T-helper 1 cell treated with Interleukin-12 subunit alpha and Interleukin-12 subunit beta and Interleukin-4 antibody, amounts not matched to agents 30 ng/mL and 1 ng/mL, for 36 hours (primary cell): ENCODE data around the gene KCNC4. TPM values are rescaled to one million over a fixed set of nuclear protein-coding genes. Genes with fewer than 3 reads are reported as not detected.

Experiments
- intact Hi-C: fragments of 100-400 bp; cut with micrococcal nuclease; formaldehyde crosslinking; loops from one replicate; pipeline ENCODE4 v1.15.1; 2024
- total RNA-seq: library from RNA; stranded (reverse); gene quantifications from 2 replicates; pipeline ENCODE4 v1.2.3, GENCODE V29; 2022

KCNC4 gene
- total RNA-seq, 1 donor from 2014 or later: 3.9 TPM

DNA sequence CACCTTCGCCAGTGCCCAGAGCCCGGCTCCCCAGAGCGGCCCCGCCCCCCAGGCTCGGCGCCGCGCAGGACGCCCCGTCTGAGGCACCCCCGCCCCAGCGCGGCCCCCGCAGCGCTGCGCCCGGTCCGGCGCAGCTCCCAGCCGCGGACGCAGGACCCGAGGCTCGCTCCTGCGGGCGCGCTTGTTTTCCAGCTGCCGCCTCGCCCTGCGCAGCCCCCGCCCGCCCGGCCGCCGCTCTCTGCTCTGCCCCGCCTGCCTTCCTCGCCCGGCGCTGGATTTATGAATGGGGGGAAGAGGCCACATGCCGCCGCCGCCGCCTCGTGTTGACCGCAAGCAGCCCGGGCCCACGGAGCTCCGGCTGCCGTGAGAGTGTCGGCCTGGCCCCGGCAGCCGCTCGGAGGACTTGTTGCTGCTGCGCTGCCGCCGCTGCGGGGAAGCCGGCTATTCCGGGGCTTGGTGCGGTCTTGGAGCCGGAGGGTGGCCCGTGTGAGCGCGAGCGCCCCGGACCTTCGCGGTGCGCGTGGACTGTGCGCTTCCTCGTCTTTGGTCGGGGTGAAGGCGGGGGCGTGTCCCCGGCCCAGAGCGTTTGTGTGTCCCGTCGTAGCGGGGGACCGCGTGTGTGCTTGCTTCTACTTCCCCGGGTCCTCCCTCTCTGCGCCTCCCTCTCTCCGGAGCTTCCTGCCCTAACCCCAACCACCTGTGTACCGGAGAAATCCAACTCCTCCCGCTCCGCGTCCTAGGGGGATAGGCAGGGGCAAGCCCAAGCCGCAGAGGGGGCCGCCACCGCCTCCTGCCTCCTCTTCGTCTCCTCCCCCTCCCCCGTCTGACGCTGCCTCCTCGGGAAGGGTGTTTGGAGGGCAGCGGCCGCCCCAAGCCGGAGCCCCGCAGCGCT, 736 bp downstream of the KCNC4 start:
- intact Hi-C loops: loop anchor here (1.0 to 2.0 kb wide), 7 partner anchors 26 to 784 kb away; partner anchors contain the start of genes GSTM3, LAMTOR5, PSMA5 and STRIP1

- intact Hi-C loops: loop anchor here (1.0 to 2.0 kb wide), 5 partner anchors 25 to 785 kb away; partner anchors contain the start of genes GSTM3, LAMTOR5 and PSMA5
Observed at GRCh38 chr1:110211496-110212168, 1.5 kb downstream of the KCNC4 start.

- intact Hi-C loops: no loop called here
Observed at GRCh38 chr1:110212169-110213142, 2.3 kb downstream of the KCNC4 start.

GRCh38 chr1:110213143-110213540, 3.0 kb downstream of the KCNC4 start:
- intact Hi-C loops: no loop called here

DNA sequence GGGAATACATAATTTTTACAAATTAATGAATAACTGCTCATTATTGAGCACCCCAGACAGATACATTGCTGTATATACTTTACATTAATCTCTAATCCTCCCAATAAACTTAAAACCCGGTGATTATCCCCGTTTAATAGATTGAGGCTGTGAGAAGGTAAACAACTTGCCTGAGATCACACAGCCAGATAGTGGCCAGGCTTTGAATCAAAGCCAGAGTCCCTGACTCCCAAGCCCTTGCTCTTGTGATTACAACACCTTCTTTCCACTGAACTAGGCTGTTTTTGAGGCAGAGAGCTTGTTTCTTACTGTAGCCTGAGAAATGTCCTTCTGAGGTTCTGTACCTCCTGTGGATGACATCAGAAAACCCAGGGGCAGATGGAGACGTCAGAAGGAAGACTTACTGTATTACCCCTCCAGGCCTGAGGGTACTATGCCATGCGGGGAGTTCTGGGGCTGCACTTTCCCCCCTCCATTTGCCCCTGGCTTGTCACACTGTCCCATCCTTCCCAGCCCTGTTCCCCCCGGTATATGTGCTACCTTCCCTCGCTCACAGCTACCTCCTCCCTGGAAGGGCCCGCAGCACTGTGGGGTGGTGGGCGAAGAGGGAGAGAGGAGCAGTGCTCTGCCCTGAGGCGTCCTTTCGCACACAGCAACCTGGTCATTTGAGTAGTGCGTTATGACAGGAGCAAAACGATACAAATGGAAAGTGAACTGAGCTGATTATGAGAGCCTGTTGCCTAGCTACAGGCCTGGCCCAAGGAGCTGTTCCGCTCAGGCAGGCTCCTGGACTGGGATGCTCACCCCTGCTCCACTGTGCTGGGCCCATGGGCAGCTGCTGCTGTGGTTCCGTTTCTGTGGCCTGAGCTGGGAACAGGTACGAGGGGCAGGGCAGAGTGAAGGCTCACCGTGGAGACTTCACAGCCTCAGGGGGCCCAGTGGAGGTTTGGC, 4.6 kb downstream of the KCNC4 start:
- intact Hi-C loops: no loop called here

DNA sequence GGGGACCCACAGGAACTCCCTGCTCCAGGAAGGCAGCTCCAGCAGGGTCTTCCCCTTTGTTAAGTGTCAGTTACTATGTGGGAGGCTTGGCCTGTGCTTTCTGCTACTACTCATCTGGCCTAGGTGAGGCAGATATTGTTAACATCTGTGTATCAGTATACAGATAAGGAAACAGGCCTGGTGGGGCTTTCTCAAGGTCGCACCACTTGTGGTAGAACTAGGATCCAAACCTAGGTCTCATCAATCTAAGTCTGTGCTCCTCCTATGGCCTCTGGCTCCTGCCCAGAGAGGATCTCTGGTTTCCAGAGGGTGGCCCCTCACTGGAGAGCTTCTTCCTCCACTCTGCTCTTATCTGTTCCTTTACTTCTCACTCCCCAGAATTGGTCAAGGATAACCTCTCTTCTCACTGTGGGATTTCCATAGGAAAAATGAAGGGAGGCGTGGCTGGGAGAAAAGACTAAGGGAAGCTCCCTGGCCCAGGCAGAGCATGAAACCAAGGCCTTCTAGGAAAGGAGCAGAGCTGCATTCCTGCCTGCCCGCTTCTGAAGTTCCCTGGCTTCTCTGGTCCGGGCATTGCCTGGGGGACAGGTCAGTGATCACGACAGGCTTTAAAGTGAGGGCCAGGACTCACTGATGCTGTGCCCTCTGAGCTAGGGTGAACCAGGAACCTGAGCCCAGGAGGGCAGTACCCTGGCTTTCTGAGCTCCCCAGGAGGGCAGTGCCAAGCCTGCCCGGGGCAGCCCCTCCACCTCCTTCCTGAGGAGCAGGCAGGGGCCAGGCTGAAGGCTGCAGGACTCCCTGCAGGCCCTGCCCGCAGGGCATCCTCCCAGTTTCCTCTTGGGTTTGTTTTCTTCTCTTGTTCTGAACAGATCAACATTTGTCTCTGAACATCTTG, 5.8 kb downstream of the KCNC4 start:
- intact Hi-C loops: no loop called here

- intact Hi-C loops: no loop called here
Observed at GRCh38 chr1:110216844-110217444, 6.8 kb downstream of the KCNC4 start.

- intact Hi-C loops: no loop called here
Observed at GRCh38 chr1:110218137-110218536, 8.0 kb downstream of the KCNC4 start.

GRCh38 chr1:110218739-110219138, 8.6 kb downstream of the KCNC4 start:
- intact Hi-C loops: no loop called here

GRCh38 chr1:110220324-110220723, 10.2 kb downstream of the KCNC4 start:
- intact Hi-C loops: no loop called here

DNA sequence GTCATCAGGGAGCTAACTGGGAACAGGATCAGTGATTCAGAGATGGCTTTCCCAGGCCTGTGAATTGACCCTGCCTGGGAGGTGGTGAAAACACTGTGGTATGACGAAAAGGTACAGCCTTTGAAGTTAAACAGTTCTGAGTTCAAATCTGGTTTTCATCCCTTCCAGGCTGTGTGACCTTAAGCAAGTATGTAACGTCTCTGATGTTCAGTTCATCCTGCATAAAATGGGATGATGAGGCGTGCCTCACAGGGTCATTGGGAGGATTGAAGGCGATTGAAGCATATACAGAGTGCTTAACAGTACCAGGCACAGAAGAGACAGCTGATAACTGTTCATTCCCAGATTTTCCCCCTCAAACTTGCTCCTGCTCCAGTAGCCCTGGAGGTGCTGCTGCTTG, 11.0 kb downstream of the KCNC4 start:
- intact Hi-C loops: no loop called here

DNA sequence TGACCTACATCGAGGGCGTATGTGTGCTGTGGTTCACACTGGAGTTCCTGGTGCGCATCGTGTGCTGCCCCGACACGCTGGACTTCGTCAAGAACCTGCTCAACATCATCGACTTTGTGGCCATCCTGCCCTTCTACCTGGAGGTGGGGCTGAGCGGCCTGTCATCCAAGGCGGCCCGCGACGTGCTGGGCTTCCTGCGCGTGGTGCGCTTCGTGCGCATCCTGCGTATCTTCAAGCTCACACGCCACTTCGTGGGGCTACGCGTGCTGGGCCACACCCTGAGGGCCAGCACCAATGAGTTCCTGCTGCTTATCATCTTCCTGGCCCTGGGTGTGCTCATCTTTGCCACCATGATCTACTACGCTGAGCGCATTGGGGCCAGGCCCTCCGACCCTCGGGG, 13.0 kb downstream of the KCNC4 start:
- intact Hi-C loops: no loop called here

- intact Hi-C loops: no loop called here
Observed at GRCh38 chr1:110223581-110223980, 13.5 kb downstream of the KCNC4 start.

GRCh38 chr1:110224240-110224995, 14.3 kb downstream of the KCNC4 start:
- intact Hi-C loops: no loop called here

- intact Hi-C loops: no loop called here
Observed at GRCh38 chr1:110225212-110225611, 15.1 kb downstream of the KCNC4 start.

GRCh38 chr1:110225756-110226404, 15.8 kb downstream of the KCNC4 start:
- intact Hi-C loops: no loop called here

DNA sequence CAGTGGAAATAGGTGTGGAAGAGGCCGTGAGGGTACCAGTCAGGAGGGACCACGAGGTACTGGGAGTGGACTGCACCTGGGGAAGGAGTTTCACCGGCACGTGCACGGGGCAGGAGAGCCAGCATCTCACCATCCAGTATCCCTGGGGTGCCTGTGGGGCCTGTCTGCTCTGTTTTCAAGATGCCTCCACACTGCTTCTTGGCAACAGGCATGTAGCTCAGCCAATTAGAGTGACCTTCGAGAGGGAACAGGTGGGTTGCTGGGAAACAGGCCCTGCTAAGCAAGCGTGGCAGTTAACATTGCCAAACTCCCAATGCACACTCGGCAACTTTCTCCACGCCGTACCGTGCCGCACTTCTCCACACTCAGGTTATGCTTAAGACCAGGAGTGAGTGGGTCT, 17.7 kb downstream of the KCNC4 start:
- intact Hi-C loops: no loop called here
